IPS-NIHi7 (cell line): ENCODE data around the gene RARRES2.
"Not testable (repeated sequence)": the region's sequence is repeated elsewhere in the genome, so short reads cannot be mapped to it uniquely, and the experiment has no call there.

Experiments used
- DNase-seq: peaks from one replicate; pipeline ENCODE4 v3.0.0; 2012; ENCODE audit warnings: mixed read lengths; ENCODE audit errors: extremely low spot score

RARRES2 gene

GRCh38 chr7:150288816-150289215 is 52.6 kb downstream of the RARRES2 start:
- not testable (repeated sequence) for DNase-seq
